ENCODE results near the gene DNAJC5.
"Not testable (repeated sequence)": the region's sequence is repeated elsewhere in the genome, so short reads cannot be mapped to it uniquely, and the experiment has no call there.

DNAJC5 gene

GRCh38 chr20:63898882-63899558, 4.1 kb downstream of the DNAJC5 start:
- no peaks in the 10 kb centered on the region for H3K27me3 ChIP-seq (ENCODE audit: control insufficient read depth, insufficient read depth, low read length)
- no peak overlapping the region for H3K27ac ChIP-seq (ENCODE audit: low read depth, low read length)
- H3K4me3 ChIP-seq (ENCODE audit: low read depth, low read length) = no peak overlapping the region
- peaks cover 11% of the 10 kb centered on the region for H3K4me1 ChIP-seq (ENCODE audit: control insufficient read depth, insufficient read depth, low read length)
- H3K36me3 ChIP-seq (ENCODE audit: control insufficient read depth, insufficient read depth, low read length) = no peaks in the 10 kb centered on the region; the same call in 1 of the 2 replicates
- no peak overlapping the region for H3K9ac ChIP-seq (ENCODE audit: low read length)
- no peaks in the 10 kb centered on the region for H3K9me3 ChIP-seq (ENCODE audit: control insufficient read depth, insufficient read depth, low read depth, low read length)

- Histone ChIP-seq H3K4me1 (ENCODE audit: control insufficient read depth, insufficient read depth, low read length) (peaks cover 8% of the 10 kb centered on the region), H3K9me3 (ENCODE audit: control insufficient read depth, insufficient read depth, low read depth, low read length) (no peaks in the 10 kb centered on the region), H3K27ac (ENCODE audit: low read depth, low read length) (no peak overlapping the region), H3K27me3 (ENCODE audit: control insufficient read depth, insufficient read depth, low read length) (no peaks in the 10 kb centered on the region), H3K4me3 (ENCODE audit: low read depth, low read length) (no peak overlapping the region), H3K36me3 (ENCODE audit: control insufficient read depth, insufficient read depth, low read length) (no peaks in the 10 kb centered on the region; the same call in 1 of the 2 replicates), H3K9ac (ENCODE audit: low read length) (no peak overlapping the region)
Measured at GRCh38 chr20:63900413-63900812, 5.5 kb downstream of the DNAJC5 start.

- Histone ChIP-seq H3K9ac (ENCODE audit: low read length) (no peak overlapping the region), H3K4me1 (ENCODE audit: control insufficient read depth, insufficient read depth, low read length) (no peaks in the 10 kb centered on the region), H3K4me3 (ENCODE audit: low read depth, low read length) (no peak overlapping the region), H3K36me3 (ENCODE audit: control insufficient read depth, insufficient read depth, low read length) (no peaks in the 10 kb centered on the region; the same call in 1 of the 2 replicates), H3K9me3 (ENCODE audit: control insufficient read depth, insufficient read depth, low read depth, low read length) (no peaks in the 10 kb centered on the region), H3K27me3 (ENCODE audit: control insufficient read depth, insufficient read depth, low read length) (no peaks in the 10 kb centered on the region), H3K27ac (ENCODE audit: low read depth, low read length) (no peak overlapping the region)
Measured at GRCh38 chr20:63903796-63904561, 9.1 kb downstream of the DNAJC5 start.

GRCh38 chr20:63908008-63908682, 13.2 kb downstream of the DNAJC5 start:
- no peaks in the 10 kb centered on the region for H3K36me3 ChIP-seq (ENCODE audit: control insufficient read depth, insufficient read depth, low read length)
- H3K27ac ChIP-seq (ENCODE audit: low read depth, low read length) = no peak overlapping the region
- no peak overlapping the region for H3K9ac ChIP-seq (ENCODE audit: low read length)
- H3K4me3 ChIP-seq (ENCODE audit: low read depth, low read length) = no peak overlapping the region
- no peaks in the 10 kb centered on the region for H3K9me3 ChIP-seq (ENCODE audit: control insufficient read depth, insufficient read depth, low read depth, low read length)
- no peaks in the 10 kb centered on the region for H3K27me3 ChIP-seq (ENCODE audit: control insufficient read depth, insufficient read depth, low read length)
- H3K4me1 ChIP-seq (ENCODE audit: control insufficient read depth, insufficient read depth, low read length) = no peaks in the 10 kb centered on the region; the same call in 1 of the 2 replicates

GRCh38 chr20:63911176-63911575, 16.2 kb downstream of the DNAJC5 start:
- H3K27ac ChIP-seq (ENCODE audit: low read depth, low read length) = no peak overlapping the region
- H3K9ac ChIP-seq (ENCODE audit: low read length) = no peak overlapping the region
- no peaks in the 10 kb centered on the region for H3K27me3 ChIP-seq (ENCODE audit: control insufficient read depth, insufficient read depth, low read length)
- peaks cover 8% of the 10 kb centered on the region for H3K36me3 ChIP-seq (ENCODE audit: control insufficient read depth, insufficient read depth, low read length)
- H3K4me3 ChIP-seq (ENCODE audit: low read depth, low read length) = no peak overlapping the region
- peaks cover 9% of the 10 kb centered on the region; the same call in 1 of the 2 replicates for H3K9me3 ChIP-seq (ENCODE audit: control insufficient read depth, insufficient read depth, low read depth, low read length)
- no peaks in the 10 kb centered on the region; the same call in 1 of the 2 replicates for H3K4me1 ChIP-seq (ENCODE audit: control insufficient read depth, insufficient read depth, low read length)

GRCh38 chr20:63913768-63914167, 18.8 kb downstream of the DNAJC5 start:
- Histone ChIP-seq H3K4me1 (ENCODE audit: control insufficient read depth, insufficient read depth, low read length) (no peaks in the 10 kb centered on the region; the same call in 1 of the 2 replicates), H3K27ac (ENCODE audit: low read depth, low read length) (no peak overlapping the region)

GRCh38 chr20:63915471-63915870, 20.5 kb downstream of the DNAJC5 start:
- Histone ChIP-seq H3K27me3 (ENCODE audit: control insufficient read depth, insufficient read depth, low read length) (no peaks in the 10 kb centered on the region), H3K27ac (ENCODE audit: low read depth, low read length) (no peak overlapping the region), H3K36me3 (ENCODE audit: control insufficient read depth, insufficient read depth, low read length) (peaks cover 17% of the 10 kb centered on the region), H3K9me3 (ENCODE audit: control insufficient read depth, insufficient read depth, low read depth, low read length) (peaks cover 12% of the 10 kb centered on the region; the same call in 1 of the 2 replicates), H3K4me1 (ENCODE audit: control insufficient read depth, insufficient read depth, low read length) (no peaks in the 10 kb centered on the region; the same call in 1 of the 2 replicates), H3K4me3 (ENCODE audit: low read depth, low read length) (no peak overlapping the region), H3K9ac (ENCODE audit: low read length) (no peak overlapping the region)

More at GRCh38 chr20:63913768-63914167, 18.8 kb downstream of the DNAJC5 start:
- Histone ChIP-seq H3K36me3 (ENCODE audit: control insufficient read depth, insufficient read depth, low read length) (peaks cover 12% of the 10 kb centered on the region), H3K9ac (ENCODE audit: low read length) (no peak overlapping the region), H3K4me3 (ENCODE audit: low read depth, low read length) (no peak overlapping the region), H3K9me3 (ENCODE audit: control insufficient read depth, insufficient read depth, low read depth, low read length) (peaks cover 12% of the 10 kb centered on the region; the same call in 1 of the 2 replicates), H3K27me3 (ENCODE audit: control insufficient read depth, insufficient read depth, low read length) (no peaks in the 10 kb centered on the region)

GRCh38 chr20:63916371-63916939, 21.5 kb downstream of the DNAJC5 start:
- not testable (repeated sequence) for H3K4me1 ChIP-seq (ENCODE audit: control insufficient read depth, insufficient read depth, low read length); H3K9ac ChIP-seq (ENCODE audit: low read length); H3K27me3 ChIP-seq (ENCODE audit: control insufficient read depth, insufficient read depth, low read length); H3K27ac ChIP-seq (ENCODE audit: low read depth, low read length); H3K4me3 ChIP-seq (ENCODE audit: low read depth, low read length)
- H3K9me3 ChIP-seq (ENCODE audit: control insufficient read depth, insufficient read depth, low read depth, low read length) = peaks cover 12% of the 10 kb centered on the region; the same call in 1 of the 2 replicates
- H3K36me3 ChIP-seq (ENCODE audit: control insufficient read depth, insufficient read depth, low read length) = peaks cover 17% of the 10 kb centered on the region

GRCh38 chr20:63917811-63918210, 22.9 kb downstream of the DNAJC5 start:
- Histone ChIP-seq H3K9me3 (ENCODE audit: control insufficient read depth, insufficient read depth, low read depth, low read length) (peaks cover 12% of the 10 kb centered on the region; the same call in 1 of the 2 replicates), H3K27ac (ENCODE audit: low read depth, low read length) (no peak overlapping the region), H3K27me3 (ENCODE audit: control insufficient read depth, insufficient read depth, low read length) (no peaks in the 10 kb centered on the region), H3K4me1 (ENCODE audit: control insufficient read depth, insufficient read depth, low read length) (no peaks in the 10 kb centered on the region), H3K9ac (ENCODE audit: low read length) (no peak overlapping the region), H3K36me3 (ENCODE audit: control insufficient read depth, insufficient read depth, low read length) (peaks cover 17% of the 10 kb centered on the region), H3K4me3 (ENCODE audit: low read depth, low read length) (no peak overlapping the region)

- no peak overlapping the region for H3K4me3 ChIP-seq (ENCODE audit: low read depth, low read length)
- H3K36me3 ChIP-seq (ENCODE audit: control insufficient read depth, insufficient read depth, low read length) = peaks cover 17% of the 10 kb centered on the region
- H3K27ac ChIP-seq (ENCODE audit: low read depth, low read length) = no peak overlapping the region
Measured at GRCh38 chr20:63919130-63919529, 24.2 kb downstream of the DNAJC5 start.

More at GRCh38 chr20:63919130-63919529, 24.2 kb downstream of the DNAJC5 start:
- H3K9ac ChIP-seq (ENCODE audit: low read length) = no peak overlapping the region
- H3K9me3 ChIP-seq (ENCODE audit: control insufficient read depth, insufficient read depth, low read depth, low read length) = peaks cover 12% of the 10 kb centered on the region; the same call in 1 of the 2 replicates
- H3K27me3 ChIP-seq (ENCODE audit: control insufficient read depth, insufficient read depth, low read length) = no peaks in the 10 kb centered on the region
- H3K4me1 ChIP-seq (ENCODE audit: control insufficient read depth, insufficient read depth, low read length) = no peaks in the 10 kb centered on the region

Measured in HUES6 (cell line).